ENCODE results near the gene ZDHHC9.

GRCh38 chrX:129842510-129843208 lies 1.0 kb downstream of the ZDHHC9 start:
- TF ChIP-seq CTCF (IDR thresholded peaks at IDR 0.05) (no peak), POLR2A (IDR thresholded peaks at IDR 0.05) (no peak)
